ENCODE data around the gene RRP9. TPM values are rescaled to one million over a fixed set of nuclear protein-coding genes. Genes with fewer than 3 reads are reported as not detected.
A peak's percentile ranks its signal among the peaks of the same experiment; 100 is the strongest.
"Not testable (repeated sequence)": the region's sequence is repeated elsewhere in the genome, so short reads cannot be mapped to it uniquely, and the experiment has no call there.

RRP9 gene
- total RNA-seq = 18.0 to 21.0 TPM (median 19.7 TPM) in 3 replicates
- long read RNA-seq, transcript RRP9-201 (15 exons, 1,578 nt) = major isoform, 30 of 38 reads
- long read RNA-seq, partial matches to known transcripts = 1 of 38 reads
- long read RNA-seq, other reads (novel, unspliced or antisense) = 7 of 38 reads

- DNase-seq (ENCODE audit: low spot score) = peak; percentile 100
- Mint-ChIP-seq H3K27ac (ENCODE audit: unreplicated experiment) (peak within 1 kb of the TSS; percentile 81), H3K36me3 (ENCODE audit: low read depth) (peaks cover 12% of the 10 kb centered on the region), H3K4me3 (ENCODE audit: unreplicated experiment) (peak within 1 kb of the TSS; percentile 78), H3K4me1 (ENCODE audit: low read depth) (peaks cover 33% of the 10 kb centered on the region), H3K9me3 (ENCODE audit: low read depth) (no peaks in the 10 kb centered on the region), H3K27me3 (ENCODE audit: low read depth) (no peaks in the 10 kb centered on the region)
- peak; percentile 100 for TF ChIP-seq CTCF (IDR thresholded peaks at IDR 0.05)
Observed at GRCh38 chr3:51941798-51942602, at the start of gene RRP9, which contains the start of gene PARP3. RRP9 (minus strand) TSS chr3:51941904; CDS start chr3:51941867, 37 bp downstream. PARP3 (plus strand) TSS chr3:51942363; CDS start chr3:51943356, 993 bp downstream.

GRCh38 chr3:51990501-51990971 is 48.8 kb upstream of the RRP9 start:
- not testable (repeated sequence) for H3K27me3 Mint-ChIP-seq (ENCODE audit: low read depth); H3K4me3 Mint-ChIP-seq (ENCODE audit: unreplicated experiment); DNase-seq (ENCODE audit: low spot score); H3K9me3 Mint-ChIP-seq (ENCODE audit: low read depth); H3K27ac Mint-ChIP-seq (ENCODE audit: unreplicated experiment)
- peaks cover 26% of the 10 kb centered on the region for H3K4me1 Mint-ChIP-seq (ENCODE audit: low read depth)
- peaks cover 11% of the 10 kb centered on the region for H3K36me3 Mint-ChIP-seq (ENCODE audit: low read depth)

GRCh38 chr3:51988286-51989146 is 46.8 kb upstream of the RRP9 start:
- H3K27ac Mint-ChIP-seq (ENCODE audit: unreplicated experiment) = peak overlapping the region; percentile 61

GRCh38 chr3:51987568-51987967 is 45.9 kb upstream of the RRP9 start:
- Mint-ChIP-seq H3K36me3 (ENCODE audit: low read depth) (peaks cover 2% of the 10 kb centered on the region), H3K9me3 (ENCODE audit: low read depth) (no peaks in the 10 kb centered on the region), H3K27ac (ENCODE audit: unreplicated experiment) (no peak overlapping the region), H3K4me1 (ENCODE audit: low read depth) (peaks cover 23% of the 10 kb centered on the region), H3K27me3 (ENCODE audit: low read depth) (no peaks in the 10 kb centered on the region), H3K4me3 (ENCODE audit: unreplicated experiment) (no peak overlapping the region)
- no peak for DNase-seq (ENCODE audit: low spot score)
- TF ChIP-seq CTCF (IDR thresholded peaks at IDR 0.05) = no peak

More at GRCh38 chr3:51988286-51989146, 46.8 kb upstream of the RRP9 start:
- Mint-ChIP-seq H3K27me3 (ENCODE audit: low read depth) (no peaks in the 10 kb centered on the region), H3K4me3 (ENCODE audit: unreplicated experiment) (no peak overlapping the region), H3K4me1 (ENCODE audit: low read depth) (peaks cover 21% of the 10 kb centered on the region), H3K36me3 (ENCODE audit: low read depth) (peaks cover 4% of the 10 kb centered on the region), H3K9me3 (ENCODE audit: low read depth) (no peaks in the 10 kb centered on the region)
- no peak for TF ChIP-seq CTCF (IDR thresholded peaks at IDR 0.05)
- DNase-seq (ENCODE audit: low spot score) = no peak

GRCh38 chr3:51986010-51986947 is 44.6 kb upstream of the RRP9 start:
- H3K4me3 Mint-ChIP-seq (ENCODE audit: unreplicated experiment) = no peak overlapping the region

More at GRCh38 chr3:51986010-51986947, 44.6 kb upstream of the RRP9 start:
- Mint-ChIP-seq H3K27ac (ENCODE audit: unreplicated experiment) (peak overlapping the region; percentile 41), H3K4me1 (ENCODE audit: low read depth) (peaks cover 26% of the 10 kb centered on the region), H3K36me3 (ENCODE audit: low read depth) (peaks cover 1% of the 10 kb centered on the region), H3K9me3 (ENCODE audit: low read depth) (no peaks in the 10 kb centered on the region), H3K27me3 (ENCODE audit: low read depth) (no peaks in the 10 kb centered on the region)
- no peak for DNase-seq (ENCODE audit: low spot score)
- no peak for TF ChIP-seq CTCF (IDR thresholded peaks at IDR 0.05)

All from chondrocyte (in vitro differentiated cells).